GM23338 (cell line): ENCODE data around the gene SORCS2. TPM values are rescaled to one million over a fixed set of nuclear protein-coding genes. Genes with fewer than 3 reads are reported as not detected.

ENCODE experiments used
- EZH2phosphoT487 ChIP-seq: fragments of 200-600 bp; sonication (generic); IDR thresholded peaks from one replicate; pipeline ENCODE4 v1.8.1; 2018; ENCODE audit warnings: antibody characterized with exemption; ENCODE audit not compliant: unreplicated experiment
- NANOG ChIP-seq: IDR thresholded peaks from 2 replicates; pipeline ENCODE4 v1.6.1; 2016; ENCODE audit warnings: antibody characterized with exemption, borderline replicate concordance
- ZNF331 ChIP-seq: fragments of 250-450 bp; sonication (Bioruptor Pico); IDR thresholded peaks from 2 replicates; pipeline ENCODE4 v1.5.0; 2020; ENCODE audit warnings: low read depth, mild to moderate bottlenecking, moderate library complexity
- polyA plus RNA-seq: library from polyadenylated mRNA; unstranded; fragments of >200 nt; fragmentation: Nextera tagmentation; extraction: Ambion mirVana; gene quantifications from 2 replicates; pipeline ENCODE4 v1.2.1, GENCODE V29; 2016
- total RNA-seq: library from RNA; depleted of rRNA; stranded (reverse); fragments of >200 nt; shearing (Covaris generic); gene quantifications from 2 replicates; pipeline ENCODE4 v1.2.3, GENCODE V29; 2014
- TF ChIP-seq, protein P1 (sequence below): fragments of 250-450 bp; sonication (Bioruptor Pico); IDR thresholded peaks from 2 replicates; pipeline ENCODE4 v1.5.0; 2020; ENCODE audit warnings: mild to moderate bottlenecking, moderate library complexity
- TF ChIP-seq, protein P2 (sequence below): IDR thresholded peaks from 2 replicates; pipeline ENCODE4 v1.6.1; 2016; ENCODE audit warnings: antibody characterized with exemption
- TF ChIP-seq, protein P3 (sequence below): IDR thresholded peaks from one replicate; pipeline ENCODE4 v1.6.1; 2018; ENCODE audit warnings: antibody characterized with exemption; ENCODE audit not compliant: unreplicated experiment

SORCS2 gene
- total and polyA plus RNA-seq, 2 experiments from 2014 or later, result 0.47 to 2.4 TPM

DNA sequence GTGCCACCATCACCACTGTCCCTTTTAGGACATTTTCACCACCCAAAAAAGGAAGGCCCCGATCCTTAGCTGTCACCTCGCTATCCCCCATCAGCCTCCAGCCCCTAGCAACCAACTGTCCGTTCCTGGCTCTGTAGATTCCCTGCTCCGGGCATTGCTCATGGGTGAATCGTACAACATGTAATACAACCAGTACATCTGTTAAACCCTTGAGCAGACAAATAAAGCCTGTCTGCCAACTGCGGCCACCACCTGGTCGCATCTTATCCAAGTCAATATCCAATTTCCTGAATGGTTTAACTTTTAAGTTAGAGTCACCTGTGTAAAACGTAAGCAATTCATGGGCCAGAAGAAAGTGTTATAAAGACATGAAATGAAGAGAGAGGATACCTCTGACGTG lies 495.5 kb downstream of the SORCS2 start (continued):
- TF ChIP-seq, protein P1, sequence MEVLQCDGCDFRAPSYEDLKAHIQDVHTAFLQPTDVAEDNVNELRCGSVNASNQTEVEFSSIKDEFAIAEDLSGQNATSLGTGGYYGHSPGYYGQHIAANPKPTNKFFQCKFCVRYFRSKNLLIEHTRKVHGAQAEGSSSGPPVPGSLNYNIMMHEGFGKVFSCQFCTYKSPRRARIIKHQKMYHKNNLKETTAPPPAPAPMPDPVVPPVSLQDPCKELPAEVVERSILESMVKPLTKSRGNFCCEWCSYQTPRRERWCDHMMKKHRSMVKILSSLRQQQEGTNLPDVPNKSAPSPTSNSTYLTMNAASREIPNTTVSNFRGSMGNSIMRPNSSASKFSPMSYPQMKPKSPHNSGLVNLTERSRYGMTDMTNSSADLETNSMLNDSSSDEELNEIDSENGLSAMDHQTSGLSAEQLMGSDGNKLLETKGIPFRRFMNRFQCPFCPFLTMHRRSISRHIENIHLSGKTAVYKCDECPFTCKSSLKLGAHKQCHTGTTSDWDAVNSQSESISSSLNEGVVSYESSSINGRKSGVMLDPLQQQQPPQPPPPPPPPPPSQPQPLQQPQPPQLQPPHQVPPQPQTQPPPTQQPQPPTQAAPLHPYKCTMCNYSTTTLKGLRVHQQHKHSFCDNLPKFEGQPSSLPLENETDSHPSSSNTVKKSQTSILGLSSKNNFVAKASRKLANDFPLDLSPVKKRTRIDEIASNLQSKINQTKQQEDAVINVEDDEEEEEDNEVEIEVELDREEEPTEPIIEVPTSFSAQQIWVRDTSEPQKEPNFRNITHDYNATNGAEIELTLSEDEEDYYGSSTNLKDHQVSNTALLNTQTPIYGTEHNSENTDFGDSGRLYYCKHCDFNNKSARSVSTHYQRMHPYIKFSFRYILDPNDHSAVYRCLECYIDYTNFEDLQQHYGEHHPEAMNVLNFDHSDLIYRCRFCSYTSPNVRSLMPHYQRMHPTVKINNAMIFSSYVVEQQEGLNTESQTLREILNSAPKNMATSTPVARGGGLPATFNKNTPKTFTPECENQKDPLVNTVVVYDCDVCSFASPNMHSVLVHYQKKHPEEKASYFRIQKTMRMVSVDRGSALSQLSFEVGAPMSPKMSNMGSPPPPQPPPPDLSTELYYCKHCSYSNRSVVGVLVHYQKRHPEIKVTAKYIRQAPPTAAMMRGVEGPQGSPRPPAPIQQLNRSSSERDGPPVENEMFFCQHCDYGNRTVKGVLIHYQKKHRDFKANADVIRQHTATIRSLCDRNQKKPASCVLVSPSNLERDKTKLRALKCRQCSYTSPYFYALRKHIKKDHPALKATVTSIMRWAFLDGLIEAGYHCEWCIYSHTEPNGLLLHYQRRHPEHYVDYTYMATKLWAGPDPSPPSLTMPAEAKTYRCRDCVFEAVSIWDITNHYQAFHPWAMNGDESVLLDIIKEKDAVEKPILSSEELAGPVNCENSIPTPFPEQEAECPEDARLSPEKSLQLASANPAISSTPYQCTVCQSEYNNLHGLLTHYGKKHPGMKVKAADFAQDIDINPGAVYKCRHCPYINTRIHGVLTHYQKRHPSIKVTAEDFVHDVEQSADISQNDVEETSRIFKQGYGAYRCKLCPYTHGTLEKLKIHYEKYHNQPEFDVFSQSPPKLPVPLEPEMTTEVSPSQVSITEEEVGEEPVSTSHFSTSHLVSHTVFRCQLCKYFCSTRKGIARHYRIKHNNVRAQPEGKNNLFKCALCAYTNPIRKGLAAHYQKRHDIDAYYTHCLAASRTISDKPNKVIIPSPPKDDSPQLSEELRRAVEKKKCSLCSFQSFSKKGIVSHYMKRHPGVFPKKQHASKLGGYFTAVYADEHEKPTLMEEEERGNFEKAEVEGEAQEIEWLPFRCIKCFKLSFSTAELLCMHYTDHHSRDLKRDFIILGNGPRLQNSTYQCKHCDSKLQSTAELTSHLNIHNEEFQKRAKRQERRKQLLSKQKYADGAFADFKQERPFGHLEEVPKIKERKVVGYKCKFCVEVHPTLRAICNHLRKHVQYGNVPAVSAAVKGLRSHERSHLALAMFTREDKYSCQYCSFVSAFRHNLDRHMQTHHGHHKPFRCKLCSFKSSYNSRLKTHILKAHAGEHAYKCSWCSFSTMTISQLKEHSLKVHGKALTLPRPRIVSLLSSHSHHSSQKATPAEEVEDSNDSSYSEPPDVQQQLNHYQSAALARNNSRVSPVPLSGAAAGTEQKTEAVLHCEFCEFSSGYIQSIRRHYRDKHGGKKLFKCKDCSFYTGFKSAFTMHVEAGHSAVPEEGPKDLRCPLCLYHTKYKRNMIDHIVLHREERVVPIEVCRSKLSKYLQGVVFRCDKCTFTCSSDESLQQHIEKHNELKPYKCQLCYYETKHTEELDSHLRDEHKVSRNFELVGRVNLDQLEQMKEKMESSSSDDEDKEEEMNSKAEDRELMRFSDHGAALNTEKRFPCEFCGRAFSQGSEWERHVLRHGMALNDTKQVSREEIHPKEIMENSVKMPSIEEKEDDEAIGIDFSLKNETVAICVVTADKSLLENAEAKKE (CRISPR knock-in tag), result no peak
- TF ChIP-seq, protein P2, sequence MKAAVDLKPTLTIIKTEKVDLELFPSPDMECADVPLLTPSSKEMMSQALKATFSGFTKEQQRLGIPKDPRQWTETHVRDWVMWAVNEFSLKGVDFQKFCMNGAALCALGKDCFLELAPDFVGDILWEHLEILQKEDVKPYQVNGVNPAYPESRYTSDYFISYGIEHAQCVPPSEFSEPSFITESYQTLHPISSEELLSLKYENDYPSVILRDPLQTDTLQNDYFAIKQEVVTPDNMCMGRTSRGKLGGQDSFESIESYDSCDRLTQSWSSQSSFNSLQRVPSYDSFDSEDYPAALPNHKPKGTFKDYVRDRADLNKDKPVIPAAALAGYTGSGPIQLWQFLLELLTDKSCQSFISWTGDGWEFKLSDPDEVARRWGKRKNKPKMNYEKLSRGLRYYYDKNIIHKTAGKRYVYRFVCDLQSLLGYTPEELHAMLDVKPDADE, result no peak
- no peak for TF ChIP-seq EZH2phosphoT487
- no peak for TF ChIP-seq NANOG
- no peak for TF ChIP-seq ZNF331 (CRISPR knock-in tag)
- TF ChIP-seq, protein P3, sequence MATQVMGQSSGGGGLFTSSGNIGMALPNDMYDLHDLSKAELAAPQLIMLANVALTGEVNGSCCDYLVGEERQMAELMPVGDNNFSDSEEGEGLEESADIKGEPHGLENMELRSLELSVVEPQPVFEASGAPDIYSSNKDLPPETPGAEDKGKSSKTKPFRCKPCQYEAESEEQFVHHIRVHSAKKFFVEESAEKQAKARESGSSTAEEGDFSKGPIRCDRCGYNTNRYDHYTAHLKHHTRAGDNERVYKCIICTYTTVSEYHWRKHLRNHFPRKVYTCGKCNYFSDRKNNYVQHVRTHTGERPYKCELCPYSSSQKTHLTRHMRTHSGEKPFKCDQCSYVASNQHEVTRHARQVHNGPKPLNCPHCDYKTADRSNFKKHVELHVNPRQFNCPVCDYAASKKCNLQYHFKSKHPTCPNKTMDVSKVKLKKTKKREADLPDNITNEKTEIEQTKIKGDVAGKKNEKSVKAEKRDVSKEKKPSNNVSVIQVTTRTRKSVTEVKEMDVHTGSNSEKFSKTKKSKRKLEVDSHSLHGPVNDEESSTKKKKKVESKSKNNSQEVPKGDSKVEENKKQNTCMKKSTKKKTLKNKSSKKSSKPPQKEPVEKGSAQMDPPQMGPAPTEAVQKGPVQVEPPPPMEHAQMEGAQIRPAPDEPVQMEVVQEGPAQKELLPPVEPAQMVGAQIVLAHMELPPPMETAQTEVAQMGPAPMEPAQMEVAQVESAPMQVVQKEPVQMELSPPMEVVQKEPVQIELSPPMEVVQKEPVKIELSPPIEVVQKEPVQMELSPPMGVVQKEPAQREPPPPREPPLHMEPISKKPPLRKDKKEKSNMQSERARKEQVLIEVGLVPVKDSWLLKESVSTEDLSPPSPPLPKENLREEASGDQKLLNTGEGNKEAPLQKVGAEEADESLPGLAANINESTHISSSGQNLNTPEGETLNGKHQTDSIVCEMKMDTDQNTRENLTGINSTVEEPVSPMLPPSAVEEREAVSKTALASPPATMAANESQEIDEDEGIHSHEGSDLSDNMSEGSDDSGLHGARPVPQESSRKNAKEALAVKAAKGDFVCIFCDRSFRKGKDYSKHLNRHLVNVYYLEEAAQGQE, result no peak
